Keratinocyte (primary cell): ENCODE results near the gene USP28.

Source experiments
- EZH2 ChIP-seq: IDR thresholded peaks from one replicate; pipeline ENCODE4 v1.6.1; 2012; ENCODE audit warnings: inconsistent platforms, mild to moderate bottlenecking, low read length, moderate library complexity
- TF ChIP-seq, protein P1 (sequence below), 3 experiments: IDR thresholded peaks in 1 of 3; conservative IDR thresholded peaks in 1 of 3; optimal IDR thresholded peaks in 1 of 3; 2 replicates in 2 of 3; 3 replicates in 1 of 3; pipeline versions ENCODE3 to v1.5.1; 2011; ENCODE audit warnings: low read length in 3 of 3, mild to moderate bottlenecking in 3 of 3, moderate library complexity in 2 of 3, control low read depth in 1 of 3, inconsistent platforms in 1 of 3; ENCODE audit not compliant: insufficient read depth in 2 of 3; ENCODE audit errors: extremely low read depth in 1 of 3

GRCh38 chr11:113923572-113923971, 48.2 kb upstream of the USP28 start:
- TF ChIP-seq, protein P1, sequence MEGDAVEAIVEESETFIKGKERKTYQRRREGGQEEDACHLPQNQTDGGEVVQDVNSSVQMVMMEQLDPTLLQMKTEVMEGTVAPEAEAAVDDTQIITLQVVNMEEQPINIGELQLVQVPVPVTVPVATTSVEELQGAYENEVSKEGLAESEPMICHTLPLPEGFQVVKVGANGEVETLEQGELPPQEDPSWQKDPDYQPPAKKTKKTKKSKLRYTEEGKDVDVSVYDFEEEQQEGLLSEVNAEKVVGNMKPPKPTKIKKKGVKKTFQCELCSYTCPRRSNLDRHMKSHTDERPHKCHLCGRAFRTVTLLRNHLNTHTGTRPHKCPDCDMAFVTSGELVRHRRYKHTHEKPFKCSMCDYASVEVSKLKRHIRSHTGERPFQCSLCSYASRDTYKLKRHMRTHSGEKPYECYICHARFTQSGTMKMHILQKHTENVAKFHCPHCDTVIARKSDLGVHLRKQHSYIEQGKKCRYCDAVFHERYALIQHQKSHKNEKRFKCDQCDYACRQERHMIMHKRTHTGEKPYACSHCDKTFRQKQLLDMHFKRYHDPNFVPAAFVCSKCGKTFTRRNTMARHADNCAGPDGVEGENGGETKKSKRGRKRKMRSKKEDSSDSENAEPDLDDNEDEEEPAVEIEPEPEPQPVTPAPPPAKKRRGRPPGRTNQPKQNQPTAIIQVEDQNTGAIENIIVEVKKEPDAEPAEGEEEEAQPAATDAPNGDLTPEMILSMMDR (optimal IDR thresholded peaks at IDR 0.05 in 1 of 3, IDR thresholded peaks at IDR 0.05 in 1 of 3, conservative IDR thresholded peaks at IDR 0.05 in 1 of 3; ENCODE audit: extremely low read depth in 1 of 3, insufficient read depth in 2 of 3, low read length in 3 of 3): no peak
- no peak for TF ChIP-seq EZH2
